SK-N-SH (cell line): ENCODE measurements around the gene LCN10. TPM values are rescaled to one million over a fixed set of nuclear protein-coding genes. Genes with fewer than 3 reads are reported as not detected.

Source experiments
- CTCF ChIA-PET: fragments of 300-600, 350-600 bp; formaldehyde crosslinking; extraction: SDS; loops from one replicate; lab custom pipeline; 2021; lab: Yijun Ruan, JAX
- POLR2A ChIA-PET: fragments of 350-600 bp; sonication (Branson Sonifier 250); formaldehyde crosslinking; extraction: SDS; loops from one replicate; lab custom pipeline; 2020; ENCODE audit warnings: antibody characterized with exemption, inconsistent platforms; lab: Yijun Ruan, JAX
- DNase-seq: peaks from one replicate; pipeline ENCODE4 v3.0.0; 2012
- H2AFZ ChIP-seq: fragments of 200-600 bp; sonication (generic); 2 replicates; pipeline ENCODE4 v1.8.1; 2016; ENCODE audit warnings: antibody characterized with exemption, mild to moderate bottlenecking, low read depth
- H3F3A ChIP-seq: fragments of 200-600 bp; sonication (generic); replicated peaks from 2 replicates; pipeline ENCODE3; 2016; ENCODE audit warnings: antibody characterized with exemption, mild to moderate bottlenecking; ENCODE audit not compliant: insufficient read depth
- H3K27ac ChIP-seq, 2 experiments: fragments of 200-500 bp in 1 of 2; fragments of 200-600 bp in 1 of 2; sonication (Bioruptor generic) in 1 of 2; sonication (generic), shearing (Covaris generic) in 1 of 2; 2 replicates each; pipeline versions ENCODE4 v1.5.1 to v1.6.1; 2014 to 2016; ENCODE audit warnings: low read depth in 2 of 2, inconsistent platforms in 1 of 2, low read length in 1 of 2, mild to moderate bottlenecking in 1 of 2, mixed read lengths in 1 of 2
- H3K27me3 ChIP-seq: fragments of 200-600 bp; sonication (generic), shearing (Covaris generic); 2 replicates; pipeline ENCODE4 v1.6.1; 2016; ENCODE audit warnings: mixed run types; ENCODE audit not compliant: insufficient read depth
- H3K36me3 ChIP-seq, 2 experiments: fragments of 200-500 bp in 1 of 2; fragments of 200-600 bp in 1 of 2; sonication (Bioruptor generic) in 1 of 2; sonication (generic) in 1 of 2; replicated peaks in 1 of 2; 2 replicates each; pipeline versions ENCODE3 to v1.5.1; 2014 to 2016; ENCODE audit warnings: low read length in 1 of 2, mild to moderate bottlenecking in 1 of 2; ENCODE audit not compliant: insufficient read depth in 2 of 2, control insufficient read depth in 1 of 2
- H3K4me1 ChIP-seq, 2 experiments: fragments of 200-500 bp in 1 of 2; fragments of 200-600 bp in 1 of 2; sonication (Bioruptor generic) in 1 of 2; sonication (generic), shearing (Covaris generic) in 1 of 2; 2 replicates each; pipeline versions ENCODE4 v1.5.1 to v1.6.1; 2014 to 2016; ENCODE audit warnings: low read depth in 1 of 2, low read length in 1 of 2, mixed run types in 1 of 2; ENCODE audit not compliant: insufficient read depth in 2 of 2, control insufficient read depth in 1 of 2
- H3K4me2 ChIP-seq: fragments of 200-600 bp; sonication (generic), shearing (Covaris generic); 2 replicates; pipeline ENCODE4 v1.6.1; 2017; ENCODE audit warnings: mixed run types
- H3K4me3 ChIP-seq, 2 experiments: fragments of 200-500 bp in 1 of 2; fragments of 200-600 bp in 1 of 2; sonication (Bioruptor generic) in 1 of 2; sonication (generic), shearing (Covaris generic) in 1 of 2; 2 replicates each; pipeline versions ENCODE4 v1.5.1 to v1.8.1; 2014 to 2016; ENCODE audit warnings: low read depth in 2 of 2, inconsistent platforms in 1 of 2, low read length in 1 of 2, mild to moderate bottlenecking in 1 of 2, mixed read lengths in 1 of 2, moderate library complexity in 1 of 2
- H3K79me2 ChIP-seq: fragments of 200-600 bp; sonication (generic); 2 replicates; pipeline ENCODE4 v1.8.1; 2017; ENCODE audit warnings: mild to moderate bottlenecking; ENCODE audit not compliant: insufficient read depth
- H3K9ac ChIP-seq: fragments of 200-600 bp; sonication (generic); 2 replicates; pipeline ENCODE4 v1.6.1; 2017; ENCODE audit warnings: mixed run types
- H3K9me2 ChIP-seq: fragments of 200-600 bp; sonication (generic); 2 replicates; pipeline ENCODE4 v1.6.1; 2017; ENCODE audit warnings: mixed run types
- H3K9me3 ChIP-seq: fragments of 200-600 bp; sonication (generic); 2 replicates; pipeline ENCODE4 v1.6.1; 2017; ENCODE audit warnings: mixed run types, mild to moderate bottlenecking, moderate library complexity
- H4K20me1 ChIP-seq: fragments of 200-600 bp; sonication (generic); 2 replicates; pipeline ENCODE4 v1.6.1; 2017; ENCODE audit warnings: mild to moderate bottlenecking, mixed run types; ENCODE audit not compliant: insufficient read depth
- CTCF ChIP-seq: fragments of 200-600 bp; sonication (generic); IDR thresholded peaks from 2 replicates; pipeline ENCODE4 v1.6.1; 2017; ENCODE audit warnings: antibody characterized with exemption, mild to moderate bottlenecking, moderate library complexity
- ELF1 ChIP-seq: IDR thresholded peaks from 2 replicates; pipeline ENCODE4 v1.4.0; 2012
- EP300 ChIP-seq, 2 experiments: IDR thresholded peaks; 2 replicates each; pipeline versions ENCODE4 v1.4.0 to v1.6.1; 2012; ENCODE audit warnings: borderline replicate concordance in 1 of 2, low read depth in 1 of 2, low read length in 1 of 2
- GATA2 ChIP-seq: sonication (generic); formaldehyde crosslinking; IDR thresholded peaks from 2 replicates; pipeline ENCODE4 v1.5.0; 2020; ENCODE audit warnings: mild to moderate bottlenecking, missing genetic modification reagents
- IRF3 ChIP-seq: fragments of 150-350 bp; IDR thresholded peaks from 2 replicates; pipeline ENCODE4 v1.6.1; 2016; ENCODE audit warnings: mild to moderate bottlenecking, low read depth, low read length
- JUND ChIP-seq: IDR thresholded peaks from 2 replicates; pipeline ENCODE4 v1.4.0; 2012
- MAX ChIP-seq: IDR thresholded peaks from 2 replicates; pipeline ENCODE4 v1.4.0; 2012; ENCODE audit warnings: low read depth
- RCOR1 ChIP-seq: fragments of 150-350 bp; IDR thresholded peaks from 2 replicates; pipeline ENCODE4 v1.6.1; 2017; ENCODE audit warnings: antibody characterized with exemption, low read length
- RFX5 ChIP-seq: IDR thresholded peaks from 2 replicates; pipeline ENCODE4 v1.6.1; 2012; ENCODE audit warnings: mild to moderate bottlenecking, improper control_type of control experiment, low read length
- SIN3A ChIP-seq: IDR thresholded peaks from 2 replicates; pipeline ENCODE4 v1.6.1; 2012; ENCODE audit warnings: low read depth, mild to moderate bottlenecking, low read length, moderate library complexity, borderline replicate concordance
- TAF1 ChIP-seq: IDR thresholded peaks from 2 replicates; pipeline ENCODE4 v1.6.1; 2012; ENCODE audit warnings: low read depth, mild to moderate bottlenecking, low read length, moderate library complexity, borderline replicate concordance
- TCF12 ChIP-seq: IDR thresholded peaks from 2 replicates; pipeline ENCODE4 v1.4.0; 2012
- YY1 ChIP-seq: IDR thresholded peaks from 2 replicates; pipeline ENCODE4 v1.4.0; 2012; ENCODE audit warnings: low read depth, mild to moderate bottlenecking
- WGBS: methylation state at CpG from one replicate; pipeline ENCODE4 v1.1.6; 2017; ENCODE audit warnings: low lambda C conversion rate; 5-methylcytosine and 5-hydroxymethylcytosine counted together
- polyA plus RNA-seq, 3 experiments: library from polyadenylated mRNA; depleted of rRNA; stranded (reverse); fragments of >200 nt; gene quantifications; 2 replicates each; pipeline ENCODE4 v1.2.3, GENCODE V29; 2012
- TF ChIP-seq, protein P1 (sequence below): IDR thresholded peaks from 2 replicates; pipeline ENCODE4; 2012
- TF ChIP-seq, protein P2 (sequence below): fragments of 150-350 bp; IDR thresholded peaks from 2 replicates; pipeline ENCODE4 v1.6.1; 2017; ENCODE audit warnings: antibody characterized with exemption, low read length, low read depth, borderline replicate concordance
- TF ChIP-seq, protein P3 (sequence below): IDR thresholded peaks from 2 replicates; pipeline ENCODE4 v1.6.1; 2012; ENCODE audit warnings: mild to moderate bottlenecking, low read depth, low read length, moderate library complexity

Gene LCN10
- polyA plus RNA-seq, 1 of the 3 experiments (the other 2 are of a cell fraction): not detected

DNA sequence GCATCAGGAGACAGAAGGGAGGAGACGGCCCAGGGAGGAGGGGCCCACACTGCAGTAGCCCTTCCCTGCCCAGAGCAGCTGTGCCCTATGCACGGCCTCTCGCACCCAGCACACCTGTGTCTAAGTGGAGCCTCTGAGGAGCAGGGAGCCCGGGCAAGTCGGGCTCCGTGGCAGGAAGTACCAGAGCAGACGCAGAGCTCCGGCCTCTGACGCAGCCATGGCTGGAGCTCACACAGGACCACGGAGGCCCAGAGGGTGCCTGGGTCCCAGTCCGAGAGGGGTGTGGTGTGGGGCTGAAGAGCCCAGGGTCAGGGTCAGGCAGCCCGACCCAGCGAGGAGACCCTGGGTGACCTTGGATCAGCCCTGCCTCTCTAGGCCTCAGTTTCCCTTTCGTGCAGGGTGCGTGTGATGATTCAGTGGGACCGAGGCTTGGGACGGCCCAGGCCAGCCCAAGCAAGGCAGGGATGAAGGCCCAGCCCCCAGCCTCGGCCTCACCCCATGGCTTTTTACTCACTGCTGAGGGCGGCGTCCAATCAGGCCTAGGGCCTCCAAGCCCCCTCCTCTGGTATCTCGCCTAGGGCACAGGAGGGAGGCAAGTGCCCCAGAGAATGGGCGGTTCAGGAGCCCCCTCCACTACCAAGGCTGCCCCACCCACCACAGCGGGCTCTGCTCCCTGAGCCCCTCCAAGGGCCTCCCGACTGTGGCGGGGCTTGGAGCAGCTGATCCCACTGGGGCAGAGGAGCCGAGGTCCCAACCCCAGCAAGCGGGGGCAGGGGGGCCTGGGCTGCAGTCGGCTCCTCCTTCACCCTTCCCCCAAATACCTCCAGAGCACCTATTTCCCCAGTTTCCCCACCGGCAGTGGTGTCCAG is 51.2 kb downstream of the LCN10 start:
- Histone ChIP-seq H2AFZ (no peak overlapping the region), H3K27me3 (no peaks in the 10 kb centered on the region), H3K9ac (no peak overlapping the region), H4K20me1 (no peaks in the 10 kb centered on the region), H3K27ac (no peak overlapping the region), H3K4me1 (peaks cover 0 to 28% of the 10 kb centered on the region in 2 experiments; a peak in 1 of 4 replicates), H3K9me2 (no peaks in the 10 kb centered on the region), H3K36me3 (no peaks in the 10 kb centered on the region), H3K4me2 (no peak overlapping the region), H3K4me3 (no peak overlapping the region), H3K9me3 (no peaks in the 10 kb centered on the region), H3K79me2 (no peaks in the 10 kb centered on the region; the same call in 1 of the 2 replicates), H3F3A (no peaks in the 10 kb centered on the region)
- no peak for DNase-seq
- POLR2A ChIA-PET: no interaction called here
- CTCF ChIA-PET: interaction anchor here (0.8 kb wide), 1 partner anchor 20 kb away, joined by 3 read pairs; no protein-coding TSS in a partner anchor
- 83% methylated on average over 9 of the region's 29 CpGs for WGBS
- TF ChIP-seq SIN3A: no peak
- TF ChIP-seq RCOR1: no peak
- TF ChIP-seq, protein P1, sequence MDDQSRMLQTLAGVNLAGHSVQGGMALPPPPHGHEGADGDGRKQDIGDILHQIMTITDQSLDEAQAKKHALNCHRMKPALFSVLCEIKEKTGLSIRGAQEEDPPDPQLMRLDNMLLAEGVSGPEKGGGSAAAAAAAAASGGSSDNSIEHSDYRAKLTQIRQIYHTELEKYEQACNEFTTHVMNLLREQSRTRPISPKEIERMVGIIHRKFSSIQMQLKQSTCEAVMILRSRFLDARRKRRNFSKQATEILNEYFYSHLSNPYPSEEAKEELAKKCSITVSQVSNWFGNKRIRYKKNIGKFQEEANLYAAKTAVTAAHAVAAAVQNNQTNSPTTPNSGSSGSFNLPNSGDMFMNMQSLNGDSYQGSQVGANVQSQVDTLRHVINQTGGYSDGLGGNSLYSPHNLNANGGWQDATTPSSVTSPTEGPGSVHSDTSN: no peak
- TF ChIP-seq TCF12: no peak
- no peak for TF ChIP-seq RFX5
- TF ChIP-seq MAX: no peak
- no peak for TF ChIP-seq GATA2 (CRISPR knock-in tag)
- no peak for TF ChIP-seq TAF1
- no peak for TF ChIP-seq YY1
- no peak for TF ChIP-seq IRF3
- no peak for TF ChIP-seq ELF1
- TF ChIP-seq, protein P2, sequence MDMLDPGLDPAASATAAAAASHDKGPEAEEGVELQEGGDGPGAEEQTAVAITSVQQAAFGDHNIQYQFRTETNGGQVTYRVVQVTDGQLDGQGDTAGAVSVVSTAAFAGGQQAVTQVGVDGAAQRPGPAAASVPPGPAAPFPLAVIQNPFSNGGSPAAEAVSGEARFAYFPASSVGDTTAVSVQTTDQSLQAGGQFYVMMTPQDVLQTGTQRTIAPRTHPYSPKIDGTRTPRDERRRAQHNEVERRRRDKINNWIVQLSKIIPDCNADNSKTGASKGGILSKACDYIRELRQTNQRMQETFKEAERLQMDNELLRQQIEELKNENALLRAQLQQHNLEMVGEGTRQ: no peak
- TF ChIP-seq CTCF: no peak
- no peak for TF ChIP-seq EP300 (IDR thresholded peaks at IDR 0.05; ENCODE audit: borderline replicate concordance in 1 of 2, low read depth in 1 of 2, low read length in 1 of 2)
- TF ChIP-seq, protein P3, sequence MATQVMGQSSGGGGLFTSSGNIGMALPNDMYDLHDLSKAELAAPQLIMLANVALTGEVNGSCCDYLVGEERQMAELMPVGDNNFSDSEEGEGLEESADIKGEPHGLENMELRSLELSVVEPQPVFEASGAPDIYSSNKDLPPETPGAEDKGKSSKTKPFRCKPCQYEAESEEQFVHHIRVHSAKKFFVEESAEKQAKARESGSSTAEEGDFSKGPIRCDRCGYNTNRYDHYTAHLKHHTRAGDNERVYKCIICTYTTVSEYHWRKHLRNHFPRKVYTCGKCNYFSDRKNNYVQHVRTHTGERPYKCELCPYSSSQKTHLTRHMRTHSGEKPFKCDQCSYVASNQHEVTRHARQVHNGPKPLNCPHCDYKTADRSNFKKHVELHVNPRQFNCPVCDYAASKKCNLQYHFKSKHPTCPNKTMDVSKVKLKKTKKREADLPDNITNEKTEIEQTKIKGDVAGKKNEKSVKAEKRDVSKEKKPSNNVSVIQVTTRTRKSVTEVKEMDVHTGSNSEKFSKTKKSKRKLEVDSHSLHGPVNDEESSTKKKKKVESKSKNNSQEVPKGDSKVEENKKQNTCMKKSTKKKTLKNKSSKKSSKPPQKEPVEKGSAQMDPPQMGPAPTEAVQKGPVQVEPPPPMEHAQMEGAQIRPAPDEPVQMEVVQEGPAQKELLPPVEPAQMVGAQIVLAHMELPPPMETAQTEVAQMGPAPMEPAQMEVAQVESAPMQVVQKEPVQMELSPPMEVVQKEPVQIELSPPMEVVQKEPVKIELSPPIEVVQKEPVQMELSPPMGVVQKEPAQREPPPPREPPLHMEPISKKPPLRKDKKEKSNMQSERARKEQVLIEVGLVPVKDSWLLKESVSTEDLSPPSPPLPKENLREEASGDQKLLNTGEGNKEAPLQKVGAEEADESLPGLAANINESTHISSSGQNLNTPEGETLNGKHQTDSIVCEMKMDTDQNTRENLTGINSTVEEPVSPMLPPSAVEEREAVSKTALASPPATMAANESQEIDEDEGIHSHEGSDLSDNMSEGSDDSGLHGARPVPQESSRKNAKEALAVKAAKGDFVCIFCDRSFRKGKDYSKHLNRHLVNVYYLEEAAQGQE: no peak
- TF ChIP-seq JUND: no peak
